Measurements from ENCODE around the gene ACER2.
"Not testable (repeated sequence)": the region's sequence is repeated elsewhere in the genome, so short reads cannot be mapped to it uniquely, and the experiment has no call there.

Gene ACER2

GRCh38 chr9:19411316-19411715, 2.5 kb downstream of the ACER2 start:
- Histone ChIP-seq H4K20me1 (ENCODE audit: control insufficient read depth, insufficient read depth, low read depth, low read length) (no peaks in the 10 kb centered on the region), H3K79me2 (ENCODE audit: control insufficient read depth, low read length) (no peaks in the 10 kb centered on the region), H3K27me3 (ENCODE audit: control insufficient read depth, low read length) (peaks cover 36% of the 10 kb centered on the region), H3K4me3 (ENCODE audit: low read length) (no peak overlapping the region), H3K4me2 (ENCODE audit: low read length) (no peak overlapping the region), H3K4me1 (ENCODE audit: control insufficient read depth, low read length) (peaks cover 13% of the 10 kb centered on the region), H3K9me3 (ENCODE audit: control insufficient read depth, insufficient read depth, low read length) (no peaks in the 10 kb centered on the region), H3K9me2 (replicated peaks; ENCODE audit: control insufficient read depth, low read length) (no peaks in the 10 kb centered on the region), H3K27ac (ENCODE audit: low read depth, low read length) (no peak overlapping the region), H3F3A (ENCODE audit: control insufficient read depth, insufficient read depth) (no peaks in the 10 kb centered on the region), H3K36me3 (ENCODE audit: control insufficient read depth, low read length) (no peaks in the 10 kb centered on the region)
- TF ChIP-seq EZH2phosphoT487 (IDR thresholded peaks at IDR 0.05; ENCODE audit: borderline replicate concordance, low read length) (no peak), CTCF (IDR thresholded peaks at IDR 0.05; ENCODE audit: low read depth, low read length, poor library complexity, severe bottlenecking) (no peak)

- H3K36me3 ChIP-seq (ENCODE audit: control insufficient read depth, low read length); H3F3A ChIP-seq (ENCODE audit: control insufficient read depth, insufficient read depth); H4K20me1 ChIP-seq (ENCODE audit: control insufficient read depth, insufficient read depth, low read depth, low read length); H3K79me2 ChIP-seq (ENCODE audit: control insufficient read depth, low read length); H3K4me3 ChIP-seq (ENCODE audit: low read length); H3K4me2 ChIP-seq (ENCODE audit: low read length); H3K9me3 ChIP-seq (ENCODE audit: control insufficient read depth, insufficient read depth, low read length); H3K9me2 ChIP-seq (replicated peaks; ENCODE audit: control insufficient read depth, low read length); H3K27ac ChIP-seq (ENCODE audit: low read depth, low read length): not testable (repeated sequence)
- H3K4me1 ChIP-seq (ENCODE audit: control insufficient read depth, low read length): peaks cover 12% of the 10 kb centered on the region
- H3K27me3 ChIP-seq (ENCODE audit: control insufficient read depth, low read length): peaks cover 29% of the 10 kb centered on the region
Measured at GRCh38 chr9:19413456-19413855, 4.6 kb downstream of the ACER2 start.

GRCh38 chr9:19416143-19416542, 7.3 kb downstream of the ACER2 start:
- Histone ChIP-seq H3K4me3 (ENCODE audit: low read length) (no peak overlapping the region), H3K4me1 (ENCODE audit: control insufficient read depth, low read length) (no peaks in the 10 kb centered on the region), H3K27ac (ENCODE audit: low read depth, low read length) (no peak overlapping the region)

GRCh38 chr9:19420877-19421276, 12.1 kb downstream of the ACER2 start:
- H3K4me1 ChIP-seq (ENCODE audit: control insufficient read depth, low read length): no peaks in the 10 kb centered on the region
- H3K4me3 ChIP-seq (ENCODE audit: low read length): no peak overlapping the region
- no peaks in the 10 kb centered on the region for H3K79me2 ChIP-seq (ENCODE audit: control insufficient read depth, low read length)
- no peaks in the 10 kb centered on the region for H4K20me1 ChIP-seq (ENCODE audit: control insufficient read depth, insufficient read depth, low read depth, low read length)
- no peak overlapping the region for H3K27ac ChIP-seq (ENCODE audit: low read depth, low read length)
- no peaks in the 10 kb centered on the region for H3K9me3 ChIP-seq (ENCODE audit: control insufficient read depth, insufficient read depth, low read length)
- H3K27me3 ChIP-seq (ENCODE audit: control insufficient read depth, low read length): peaks cover 7% of the 10 kb centered on the region; the same call in 1 of the 2 replicates
- no peaks in the 10 kb centered on the region for H3K36me3 ChIP-seq (ENCODE audit: control insufficient read depth, low read length)
- H3F3A ChIP-seq (ENCODE audit: control insufficient read depth, insufficient read depth): no peaks in the 10 kb centered on the region
- TF ChIP-seq CTCF (IDR thresholded peaks at IDR 0.05; ENCODE audit: low read depth, low read length, poor library complexity, severe bottlenecking) (no peak), EZH2phosphoT487 (IDR thresholded peaks at IDR 0.05; ENCODE audit: borderline replicate concordance, low read length) (no peak)
- no peak overlapping the region for H3K4me2 ChIP-seq (ENCODE audit: low read length)
- no peaks in the 10 kb centered on the region for H3K9me2 ChIP-seq (replicated peaks; ENCODE audit: control insufficient read depth, low read length)

More at GRCh38 chr9:19416143-19416542, 7.3 kb downstream of the ACER2 start:
- Histone ChIP-seq H3K9me2 (replicated peaks; ENCODE audit: control insufficient read depth, low read length) (no peaks in the 10 kb centered on the region), H3K36me3 (ENCODE audit: control insufficient read depth, low read length) (no peaks in the 10 kb centered on the region), H4K20me1 (ENCODE audit: control insufficient read depth, insufficient read depth, low read depth, low read length) (no peaks in the 10 kb centered on the region), H3K27me3 (ENCODE audit: control insufficient read depth, low read length) (peaks cover 14% of the 10 kb centered on the region), H3K9me3 (ENCODE audit: control insufficient read depth, insufficient read depth, low read length) (no peaks in the 10 kb centered on the region), H3K79me2 (ENCODE audit: control insufficient read depth, low read length) (no peaks in the 10 kb centered on the region), H3K4me2 (ENCODE audit: low read length) (no peak overlapping the region), H3F3A (ENCODE audit: control insufficient read depth, insufficient read depth) (no peaks in the 10 kb centered on the region)
- no peak for TF ChIP-seq EZH2phosphoT487 (IDR thresholded peaks at IDR 0.05; ENCODE audit: borderline replicate concordance, low read length)
- no peak for TF ChIP-seq CTCF (IDR thresholded peaks at IDR 0.05; ENCODE audit: low read depth, low read length, poor library complexity, severe bottlenecking)

Data from DOHH2 (cell line).